Measurements from ENCODE around the gene SEMA3D.
"Not testable (repeated sequence)": the region's sequence is repeated elsewhere in the genome, so short reads cannot be mapped to it uniquely, and the experiment has no call there.

Gene SEMA3D

DNA sequence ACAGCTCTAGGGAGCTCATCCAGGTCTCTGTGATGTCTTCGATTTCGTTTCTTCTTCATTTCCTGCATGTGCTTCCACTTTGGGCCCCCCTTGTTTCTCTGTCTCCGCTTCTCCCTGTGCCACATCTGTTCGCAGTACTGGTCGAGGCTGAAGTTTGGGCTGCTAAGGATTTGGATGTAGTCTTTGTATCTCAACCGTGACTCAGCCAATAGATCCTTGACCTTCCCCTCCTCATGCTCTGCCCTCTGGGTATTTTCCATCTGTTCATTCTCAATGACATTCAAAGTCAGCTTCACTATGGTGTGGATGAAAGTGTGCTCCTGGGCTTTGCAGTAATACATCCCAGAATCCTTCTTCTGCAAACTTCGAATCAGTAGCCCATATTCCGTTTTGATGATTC is 187.4 kb downstream of the SEMA3D start:
- DNase-seq (ENCODE audit: low read depth in 2 of 3, low spot score in 1 of 3), result no peak

DNA sequence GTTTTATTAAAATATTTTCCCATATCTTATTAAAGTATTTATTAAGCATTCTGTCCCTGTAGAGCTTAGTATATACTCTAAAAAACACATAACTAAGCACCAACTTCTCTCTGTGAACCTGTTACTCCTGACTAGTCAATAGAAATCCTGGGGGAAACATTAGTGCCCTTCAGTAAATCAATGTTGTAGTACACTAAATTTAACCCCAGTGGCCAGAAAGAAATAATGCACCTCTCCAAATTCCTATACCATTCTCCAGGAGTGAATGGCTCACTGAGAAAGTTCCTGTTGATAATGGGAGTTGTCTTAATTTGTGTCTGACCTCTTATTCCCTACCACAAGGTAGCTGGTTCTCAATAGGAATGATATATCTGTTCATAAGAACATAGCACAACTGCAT is 188.2 kb downstream of the SEMA3D start:
- DNase-seq (ENCODE audit: low read depth in 2 of 3, low spot score in 1 of 3), result no peak

DNA sequence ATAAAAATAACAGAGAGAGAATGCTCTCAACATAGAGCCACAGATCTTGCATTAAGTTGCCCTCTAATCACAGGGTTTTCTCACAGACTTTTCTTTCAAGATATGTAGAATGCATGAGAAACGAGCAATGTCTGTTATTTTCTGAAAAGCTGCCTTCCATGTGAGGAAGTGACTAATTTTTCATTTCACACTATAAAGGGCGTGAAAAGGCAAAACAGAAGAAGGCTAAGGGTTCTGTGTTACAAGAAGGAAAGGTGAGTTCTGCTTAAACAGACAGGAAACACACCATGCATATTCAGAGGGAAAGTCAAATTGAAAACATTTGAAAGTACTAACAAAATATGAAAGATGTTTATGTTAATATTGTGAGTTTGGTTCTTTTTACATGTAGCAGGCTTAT is 189.2 kb downstream of the SEMA3D start:
- no peak for DNase-seq (ENCODE audit: low read depth in 2 of 3, low spot score in 1 of 3)

DNA sequence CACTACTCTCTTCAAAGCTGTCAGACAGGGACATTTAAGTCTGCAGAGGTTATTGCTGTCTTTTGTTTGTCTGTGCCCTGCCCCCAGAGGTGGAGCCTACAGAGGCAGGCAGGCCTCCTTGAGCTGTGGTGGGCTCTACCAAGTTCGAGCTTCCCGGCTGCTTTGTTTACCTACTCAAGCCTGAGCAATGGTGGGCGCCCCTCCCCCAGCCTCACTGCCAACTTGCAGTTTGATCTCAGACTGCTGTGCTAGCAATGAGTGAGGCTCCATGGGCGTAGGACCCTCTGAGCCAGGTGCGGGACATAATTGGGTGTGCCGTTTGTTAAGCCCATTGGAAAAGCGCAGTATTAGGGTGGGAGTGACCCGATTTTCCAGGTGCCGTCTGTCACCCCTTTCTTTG is 193.9 kb downstream of the SEMA3D start:
- not testable (repeated sequence) for DNase-seq (ENCODE audit: low read depth in 2 of 3, low spot score in 1 of 3)

DNA sequence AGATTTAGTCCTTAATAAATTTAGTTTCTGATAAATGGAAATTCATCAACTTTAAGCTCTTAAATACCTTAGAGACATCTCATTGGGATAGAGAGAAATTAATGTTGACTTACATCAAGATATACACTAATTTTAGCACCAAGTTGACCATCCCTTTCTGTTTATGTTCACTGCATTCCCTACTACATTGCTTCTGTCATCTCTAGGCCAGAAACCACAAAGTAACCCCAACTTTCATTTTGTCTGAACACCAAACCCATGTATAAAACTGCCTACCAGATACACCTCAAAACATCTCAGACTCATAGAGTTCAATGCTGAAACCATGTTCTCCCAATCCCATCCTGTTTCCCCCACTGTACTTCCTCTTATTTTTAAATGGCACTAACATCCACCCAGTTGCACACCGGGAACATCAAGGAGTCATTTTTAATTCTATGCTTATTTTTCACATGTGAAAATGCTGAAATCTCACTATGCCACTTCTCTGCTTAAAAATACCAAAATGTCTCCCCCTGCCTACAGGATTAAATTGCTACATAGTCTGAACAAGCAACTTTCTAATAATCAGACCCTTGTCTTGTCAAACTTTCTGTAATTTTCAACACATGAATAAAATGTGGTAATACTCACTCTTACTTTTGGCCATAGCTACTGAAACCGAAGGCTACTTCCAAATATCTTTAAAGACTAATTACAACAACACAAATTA is 201.6 kb downstream of the SEMA3D start:
- DNase-seq (ENCODE audit: low read depth in 2 of 3, low spot score in 1 of 3), result no peak

DNA sequence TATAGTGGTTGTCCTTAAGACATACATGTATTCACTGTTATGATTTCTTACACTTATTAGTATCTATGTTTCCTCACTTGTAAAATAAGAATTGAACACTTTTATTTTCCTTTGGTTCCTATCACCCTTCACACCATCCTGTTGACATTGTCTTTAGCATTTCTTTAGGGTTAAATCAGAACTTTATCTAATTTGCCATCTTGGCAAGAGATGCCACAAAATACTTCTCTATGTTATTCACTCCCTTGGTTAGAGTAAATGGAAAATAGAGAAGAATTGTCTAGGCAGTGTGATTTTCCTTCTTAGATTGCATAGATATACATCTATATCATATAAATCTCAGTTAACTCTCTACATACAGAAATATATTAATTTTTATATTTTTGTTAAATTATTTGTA is 204.7 kb downstream of the SEMA3D start:
- DNase-seq (ENCODE audit: low read depth in 2 of 3, low spot score in 1 of 3), result no peak

DNA sequence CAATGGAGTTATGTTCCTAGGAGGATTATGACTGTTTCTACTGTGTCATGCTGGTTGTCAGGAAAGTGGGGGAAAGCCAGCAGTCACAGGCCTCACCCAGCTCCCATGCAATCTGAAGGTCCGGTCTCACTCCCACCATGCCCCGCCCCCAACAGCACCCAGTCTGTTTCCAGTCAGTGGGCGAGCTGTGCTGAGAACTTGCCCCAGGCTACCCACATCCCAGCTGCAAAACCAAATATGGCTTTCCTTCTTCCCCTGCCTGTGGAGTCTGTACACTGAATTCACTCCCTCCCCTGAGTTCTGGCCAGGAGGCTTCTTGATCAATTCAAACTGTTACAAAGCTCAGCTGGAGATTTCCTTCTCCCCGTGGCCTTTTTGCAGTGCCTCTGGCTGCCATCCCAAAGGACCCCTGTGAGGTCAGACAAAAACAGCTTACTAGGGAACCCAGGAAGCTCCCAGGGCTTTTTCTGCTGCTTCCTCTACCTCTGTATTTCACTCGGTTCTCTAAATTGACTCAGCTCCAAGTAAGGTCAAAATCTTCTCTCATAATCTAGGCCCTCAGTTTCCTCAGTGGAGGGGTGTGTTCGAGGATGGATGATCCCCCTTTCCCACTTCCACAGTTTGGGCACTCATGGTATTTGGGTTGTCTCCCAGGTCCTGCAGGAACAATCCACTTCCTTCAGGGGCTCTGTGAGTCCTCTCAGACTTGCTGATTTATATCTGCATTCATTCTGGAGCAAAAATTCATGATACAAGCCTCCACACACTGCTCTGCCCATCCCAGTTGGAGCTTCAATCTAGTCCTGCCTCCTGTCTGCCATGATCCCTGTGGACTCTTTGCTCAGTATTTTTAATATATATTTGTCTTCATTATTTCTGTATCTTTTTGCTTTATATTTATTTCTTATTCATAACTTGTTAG is 205.5 kb downstream of the SEMA3D start:
- DNase-seq (ENCODE audit: low read depth in 2 of 3, low spot score in 1 of 3), result no peak

DNA sequence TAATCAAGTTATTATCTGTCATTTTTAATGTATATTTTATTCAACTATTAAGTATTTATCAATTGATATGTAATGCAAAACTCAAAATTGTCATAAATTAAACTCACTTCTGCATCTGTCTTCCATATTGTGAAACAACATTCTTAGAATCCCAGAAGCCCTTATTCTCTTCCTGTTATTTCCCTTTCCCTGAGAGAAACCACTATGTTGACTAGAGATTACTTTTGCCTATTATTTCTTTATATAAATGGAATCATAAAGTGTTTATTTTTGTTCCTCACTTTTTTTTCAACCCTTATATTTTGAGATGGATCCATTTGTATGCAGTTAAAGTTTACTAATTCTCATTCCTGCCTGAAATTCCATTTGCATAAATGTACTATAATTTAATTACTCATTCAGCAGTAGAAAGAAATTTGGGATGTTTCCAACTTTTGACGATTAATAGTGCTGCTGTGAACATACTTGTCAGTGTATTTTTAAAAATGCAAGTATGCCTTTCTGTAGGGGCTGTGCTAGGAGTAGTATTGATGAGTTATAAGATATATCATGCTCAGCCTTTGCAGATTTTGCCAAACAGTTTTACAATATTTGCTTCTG is 211.2 kb downstream of the SEMA3D start:
- no peak for DNase-seq (ENCODE audit: low read depth in 2 of 3, low spot score in 1 of 3)

DNA sequence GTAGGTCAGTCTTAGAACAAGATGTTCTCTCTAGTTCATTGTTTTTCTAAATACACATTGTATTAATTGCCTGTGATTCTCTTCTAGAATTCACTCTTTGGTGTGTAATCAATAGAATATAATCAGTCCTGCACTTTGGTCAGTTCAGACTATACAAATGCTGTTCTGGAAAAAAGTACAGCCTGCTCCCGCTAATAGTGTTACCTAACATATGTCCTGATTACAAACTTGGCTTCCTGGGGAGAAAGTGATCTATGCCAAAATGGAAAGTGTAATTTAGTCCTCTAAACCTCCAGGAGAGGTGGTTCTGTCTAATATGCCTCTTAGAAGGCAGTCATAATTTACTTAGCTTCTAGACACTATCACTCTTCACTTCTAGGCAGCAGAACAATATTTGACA is 215.5 kb downstream of the SEMA3D start:
- no peak for DNase-seq (ENCODE audit: low read depth in 2 of 3, low spot score in 1 of 3)

DNA sequence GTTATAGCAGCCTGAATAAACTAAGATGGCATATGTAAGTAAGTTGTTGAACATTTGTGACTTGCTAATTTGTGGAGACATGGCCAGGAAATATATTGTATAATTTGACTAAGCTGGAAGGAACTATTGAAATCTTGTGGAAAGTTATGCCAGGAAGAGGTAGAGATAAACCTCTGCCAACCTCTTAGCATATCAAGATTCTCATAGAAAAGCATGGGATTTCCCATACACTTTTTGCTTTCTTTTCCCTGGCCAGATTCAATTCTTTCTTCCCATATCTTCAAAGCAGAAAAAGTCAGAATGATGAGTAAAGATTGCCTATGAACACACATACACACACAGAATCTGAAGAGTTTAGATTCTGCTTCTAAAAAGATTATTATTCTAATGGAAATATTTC is 216.2 kb downstream of the SEMA3D start:
- DNase-seq (ENCODE audit: low read depth in 2 of 3, low spot score in 1 of 3), result no peak

DNA sequence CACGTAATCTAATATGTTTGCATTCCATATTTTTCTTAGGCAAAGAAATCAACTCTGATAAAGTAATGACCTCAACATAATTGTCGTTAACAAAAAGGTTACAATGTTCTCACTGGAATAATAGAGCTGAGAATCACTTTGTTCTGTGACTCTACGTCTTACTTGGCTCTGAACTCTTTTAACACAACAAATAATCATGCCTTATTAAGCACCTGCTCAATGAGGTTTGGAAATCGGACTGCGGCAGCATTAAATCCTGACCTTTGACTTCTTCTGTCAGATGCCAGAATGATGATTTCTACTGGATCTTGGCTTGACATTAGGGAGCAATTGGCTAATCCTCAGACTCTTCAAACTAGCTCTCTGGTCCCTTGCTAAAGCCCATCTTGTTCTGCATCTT is 233.6 kb downstream of the SEMA3D start:
- DNase-seq (ENCODE audit: low read depth in 2 of 3, low spot score in 1 of 3), result no peak

DNA sequence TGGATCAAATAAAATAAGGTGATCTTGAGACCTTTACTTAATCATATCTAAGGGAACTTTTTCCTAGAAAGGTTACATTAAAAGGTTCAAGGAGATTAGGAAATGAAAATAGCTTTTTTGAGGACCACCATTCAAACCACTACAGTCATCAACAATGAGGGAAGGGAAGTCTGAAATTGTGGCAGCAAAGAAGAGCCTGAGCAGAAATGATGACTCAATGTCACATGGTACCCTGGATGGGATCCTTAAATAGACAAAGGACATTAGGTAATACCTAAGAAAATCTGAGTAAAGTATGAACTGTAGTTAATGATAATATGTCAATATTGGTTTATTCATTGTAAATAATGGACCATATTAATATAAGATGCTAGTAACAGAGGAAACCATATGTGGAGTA is 236.0 kb downstream of the SEMA3D start:
- DNase-seq (ENCODE audit: low read depth in 2 of 3, low spot score in 1 of 3), result no peak

DNA sequence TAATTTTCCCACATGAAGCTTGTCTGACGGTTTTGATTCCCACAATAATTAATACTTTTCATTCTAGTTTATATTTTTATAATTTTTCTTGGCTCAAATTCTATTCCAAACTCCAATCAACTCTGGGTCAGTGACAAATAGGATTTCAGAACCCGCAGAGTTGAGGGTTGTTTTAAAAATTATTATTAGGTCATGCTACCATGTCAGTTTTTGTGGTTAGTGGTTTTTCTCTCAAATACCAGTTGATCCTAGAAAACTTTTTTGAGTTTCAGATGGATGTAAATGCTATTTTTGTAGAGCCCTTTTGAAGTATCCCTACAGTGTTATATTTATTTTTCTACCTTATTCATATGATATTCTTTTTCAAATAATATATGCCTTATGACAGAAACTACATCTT is 237.4 kb downstream of the SEMA3D start:
- DNase-seq (ENCODE audit: low read depth in 2 of 3, low spot score in 1 of 3), result no peak

DNA sequence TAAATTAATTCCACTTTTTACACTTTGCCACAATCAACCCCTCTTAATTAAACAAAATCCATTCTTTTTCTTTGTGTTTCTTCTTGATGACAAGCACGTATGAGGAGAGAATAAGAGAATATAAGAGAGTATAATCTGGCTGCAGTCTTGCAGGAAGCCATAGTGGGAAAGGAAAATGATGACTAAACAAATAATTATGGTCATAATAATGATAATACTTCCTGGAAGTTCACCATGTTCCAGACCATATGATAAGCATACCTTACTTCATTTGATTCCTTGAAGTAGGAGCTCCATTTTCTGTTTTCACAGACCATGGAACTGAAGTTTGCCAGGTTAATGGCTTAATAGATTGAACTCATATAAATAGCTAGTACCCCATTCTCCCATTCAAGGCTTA is 237.8 kb downstream of the SEMA3D start:
- no peak for DNase-seq (ENCODE audit: low read depth in 2 of 3, low spot score in 1 of 3)

DNA sequence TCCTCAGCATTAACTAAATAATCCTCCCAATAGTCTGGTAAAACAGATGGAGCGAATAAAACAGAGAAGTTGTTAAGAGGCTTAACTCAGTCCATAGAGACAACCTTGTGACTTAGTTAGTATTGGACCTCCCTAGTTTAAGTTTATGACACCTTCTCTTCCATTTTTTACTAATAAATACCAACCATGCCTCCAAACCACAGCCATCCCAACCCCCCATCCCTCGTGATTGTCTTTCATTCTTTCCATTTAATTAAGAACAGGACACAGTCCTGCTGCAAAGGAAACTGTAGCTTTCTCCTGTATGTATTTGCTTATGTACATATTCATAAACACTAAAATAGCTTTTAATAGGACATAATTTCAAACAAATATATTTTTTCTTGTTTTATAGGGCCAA is 238.2 kb downstream of the SEMA3D start:
- DNase-seq (ENCODE audit: low read depth in 2 of 3, low spot score in 1 of 3), result no peak

DNA sequence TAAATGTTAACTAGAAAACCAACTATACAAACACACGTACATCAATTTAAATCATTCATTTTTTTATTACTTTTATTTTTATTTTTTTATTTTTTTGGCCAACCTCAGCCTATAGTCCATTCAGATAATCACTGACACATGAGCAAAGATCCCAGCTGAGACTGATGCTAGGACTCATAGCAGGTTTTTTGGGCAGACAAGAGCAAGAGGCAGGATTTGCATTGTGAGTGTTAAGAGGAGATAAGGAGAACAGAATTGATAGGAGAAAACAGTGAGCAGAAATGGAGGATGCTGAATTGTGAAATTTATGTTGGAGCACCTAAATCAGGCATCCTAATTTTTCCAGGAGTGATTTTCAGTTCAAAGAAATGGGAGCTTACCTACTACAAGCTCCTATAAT is 240.3 kb downstream of the SEMA3D start:
- no peak for DNase-seq (ENCODE audit: low read depth in 2 of 3, low spot score in 1 of 3)
